Ishikawa (cell line): ENCODE measurements around the gene GPX1.

Experiments used
- CEBPB ChIP-seq: IDR thresholded peaks from 2 replicates; pipeline ENCODE4 v1.6.1; 2012
- CREB1 ChIP-seq: IDR thresholded peaks from 2 replicates; pipeline ENCODE4 v1.6.1; 2012; ENCODE audit warnings: low read depth
- EGR1 ChIP-seq: IDR thresholded peaks from 2 replicates; pipeline ENCODE4 v1.6.1; 2012
- EP300 ChIP-seq: IDR thresholded peaks from 2 replicates; pipeline ENCODE4 v1.6.1; 2012; ENCODE audit warnings: borderline replicate concordance
- FOXM1 ChIP-seq: IDR thresholded peaks from 2 replicates; pipeline ENCODE4 v1.6.1; 2012; ENCODE audit warnings: low read depth, borderline replicate concordance
- MAX ChIP-seq: IDR thresholded peaks from 2 replicates; pipeline ENCODE4 v1.6.1; 2012
- NFIC ChIP-seq: IDR thresholded peaks from 2 replicates; pipeline ENCODE4 v1.6.1; 2012
- RAD21 ChIP-seq: IDR thresholded peaks from 2 replicates; pipeline ENCODE4 v1.6.1; 2012; ENCODE audit warnings: low read depth
- TAF1 ChIP-seq: IDR thresholded peaks from 2 replicates; pipeline ENCODE4 v1.6.1; 2012; ENCODE audit warnings: low read depth, mild to moderate bottlenecking
- TCF12 ChIP-seq: IDR thresholded peaks from 2 replicates; pipeline ENCODE4 v1.6.1; 2012; ENCODE audit warnings: low read depth
- TEAD4 ChIP-seq: IDR thresholded peaks from 2 replicates; pipeline ENCODE4 v1.6.1; 2012
- USF1 ChIP-seq: IDR thresholded peaks from 2 replicates; pipeline ENCODE4 v1.6.1; 2012
- YY1 ChIP-seq: IDR thresholded peaks from 2 replicates; pipeline ENCODE4 v1.6.1; 2012; ENCODE audit warnings: low read depth
- ZBTB7A ChIP-seq: IDR thresholded peaks from 2 replicates; pipeline ENCODE4 v1.6.1; 2012; ENCODE audit warnings: low read depth
- TF ChIP-seq, protein P1 (sequence below): IDR thresholded peaks from 2 replicates; pipeline ENCODE4 v1.6.1; 2012; ENCODE audit warnings: low read depth, mild to moderate bottlenecking

GPX1 gene

DNA sequence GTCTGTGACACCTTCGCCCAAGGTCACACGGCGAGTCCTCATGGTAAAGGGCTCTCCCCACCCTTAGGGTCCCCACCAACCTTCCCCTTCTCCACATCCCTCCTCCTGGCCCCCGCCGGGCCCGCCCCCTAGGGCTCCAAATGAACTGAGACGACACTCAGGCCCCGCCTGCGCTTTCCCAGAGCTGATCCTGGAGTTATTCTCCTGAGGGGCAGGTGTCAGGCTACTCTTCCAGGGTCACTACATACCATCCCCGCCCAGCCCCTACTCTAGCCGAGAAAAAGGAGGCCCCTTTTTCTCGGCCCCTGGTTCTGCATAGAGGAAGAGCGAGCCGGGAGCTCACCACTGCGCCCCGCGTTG is 18.6 kb downstream of the GPX1 start:
- TF ChIP-seq FOXM1 (no peak), YY1 (no peak), ZBTB7A (no peak), USF1 (no peak), TAF1 (no peak), NFIC (no peak), CEBPB (no peak), RAD21 (no peak)
- TF ChIP-seq, protein P1, sequence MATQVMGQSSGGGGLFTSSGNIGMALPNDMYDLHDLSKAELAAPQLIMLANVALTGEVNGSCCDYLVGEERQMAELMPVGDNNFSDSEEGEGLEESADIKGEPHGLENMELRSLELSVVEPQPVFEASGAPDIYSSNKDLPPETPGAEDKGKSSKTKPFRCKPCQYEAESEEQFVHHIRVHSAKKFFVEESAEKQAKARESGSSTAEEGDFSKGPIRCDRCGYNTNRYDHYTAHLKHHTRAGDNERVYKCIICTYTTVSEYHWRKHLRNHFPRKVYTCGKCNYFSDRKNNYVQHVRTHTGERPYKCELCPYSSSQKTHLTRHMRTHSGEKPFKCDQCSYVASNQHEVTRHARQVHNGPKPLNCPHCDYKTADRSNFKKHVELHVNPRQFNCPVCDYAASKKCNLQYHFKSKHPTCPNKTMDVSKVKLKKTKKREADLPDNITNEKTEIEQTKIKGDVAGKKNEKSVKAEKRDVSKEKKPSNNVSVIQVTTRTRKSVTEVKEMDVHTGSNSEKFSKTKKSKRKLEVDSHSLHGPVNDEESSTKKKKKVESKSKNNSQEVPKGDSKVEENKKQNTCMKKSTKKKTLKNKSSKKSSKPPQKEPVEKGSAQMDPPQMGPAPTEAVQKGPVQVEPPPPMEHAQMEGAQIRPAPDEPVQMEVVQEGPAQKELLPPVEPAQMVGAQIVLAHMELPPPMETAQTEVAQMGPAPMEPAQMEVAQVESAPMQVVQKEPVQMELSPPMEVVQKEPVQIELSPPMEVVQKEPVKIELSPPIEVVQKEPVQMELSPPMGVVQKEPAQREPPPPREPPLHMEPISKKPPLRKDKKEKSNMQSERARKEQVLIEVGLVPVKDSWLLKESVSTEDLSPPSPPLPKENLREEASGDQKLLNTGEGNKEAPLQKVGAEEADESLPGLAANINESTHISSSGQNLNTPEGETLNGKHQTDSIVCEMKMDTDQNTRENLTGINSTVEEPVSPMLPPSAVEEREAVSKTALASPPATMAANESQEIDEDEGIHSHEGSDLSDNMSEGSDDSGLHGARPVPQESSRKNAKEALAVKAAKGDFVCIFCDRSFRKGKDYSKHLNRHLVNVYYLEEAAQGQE: no peak

DNA sequence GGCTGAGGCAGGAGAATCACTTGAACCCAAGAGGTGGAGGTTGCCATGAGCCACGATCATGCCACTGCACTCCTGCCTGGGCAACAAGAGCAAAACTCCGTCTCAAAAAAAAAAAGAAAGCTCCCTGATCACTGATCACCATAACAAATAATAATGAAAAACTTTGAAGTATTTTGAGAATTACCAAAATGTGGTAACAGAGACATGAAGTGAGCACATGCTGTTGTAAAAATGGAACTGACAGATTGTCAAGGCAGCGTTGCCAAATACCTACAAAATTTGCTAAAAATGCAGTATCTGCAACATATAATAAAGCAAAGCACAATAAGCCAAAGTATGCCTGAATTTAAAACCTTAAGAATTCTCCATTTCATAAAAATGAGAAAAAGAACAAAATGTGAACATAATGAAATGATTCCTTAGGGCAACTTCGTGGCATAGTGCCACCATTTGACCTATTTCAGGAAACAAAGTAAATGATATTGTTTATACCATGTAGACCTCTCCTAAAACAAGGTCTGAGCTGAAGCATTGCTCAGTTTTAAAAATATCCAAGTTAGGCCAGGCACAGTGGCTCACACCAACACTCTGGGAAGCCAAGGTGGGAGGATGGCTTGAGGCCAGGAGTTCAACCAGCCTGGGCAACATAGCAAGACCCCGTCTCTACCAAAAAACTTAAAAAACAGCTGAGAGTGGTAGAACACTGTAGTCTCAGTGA is 24.1 kb downstream of the GPX1 start:
- TF ChIP-seq TCF12 (no peak), RAD21 (no peak), EGR1 (no peak), CEBPB (no peak), YY1 (no peak), TEAD4 (no peak), NFIC (no peak), USF1 (no peak), EP300 (no peak), MAX (no peak), FOXM1 (no peak), TAF1 (no peak), CREB1 (no peak), ZBTB7A (no peak)
- TF ChIP-seq, protein P1: no peak

GRCh38 chr3:49333091-49333490 is 25.1 kb downstream of the GPX1 start:
- no peak for TF ChIP-seq TCF12
- no peak for TF ChIP-seq TAF1

GRCh38 chr3:49329186-49329585 is 29.0 kb downstream of the GPX1 start:
- no peak for TF ChIP-seq MAX
- TF ChIP-seq, protein P1: no peak
- TF ChIP-seq RAD21: no peak
- TF ChIP-seq CREB1: no peak
- TF ChIP-seq ZBTB7A: no peak
- no peak for TF ChIP-seq TCF12
- TF ChIP-seq YY1: no peak
- no peak for TF ChIP-seq TAF1
- no peak for TF ChIP-seq EP300
- no peak for TF ChIP-seq EGR1
- no peak for TF ChIP-seq USF1
- TF ChIP-seq NFIC: no peak
- TF ChIP-seq TEAD4: no peak
- no peak for TF ChIP-seq FOXM1
- TF ChIP-seq CEBPB: no peak
